Activated gamma-delta T cell (primary cell): Measurements from ENCODE around the gene PIP5K1C.

Source experiments
- DNase-seq: peaks from one replicate; lab custom pipeline; 2025; lab: John Stamatoyannopoulos, UW

The PIP5K1C gene

DNA sequence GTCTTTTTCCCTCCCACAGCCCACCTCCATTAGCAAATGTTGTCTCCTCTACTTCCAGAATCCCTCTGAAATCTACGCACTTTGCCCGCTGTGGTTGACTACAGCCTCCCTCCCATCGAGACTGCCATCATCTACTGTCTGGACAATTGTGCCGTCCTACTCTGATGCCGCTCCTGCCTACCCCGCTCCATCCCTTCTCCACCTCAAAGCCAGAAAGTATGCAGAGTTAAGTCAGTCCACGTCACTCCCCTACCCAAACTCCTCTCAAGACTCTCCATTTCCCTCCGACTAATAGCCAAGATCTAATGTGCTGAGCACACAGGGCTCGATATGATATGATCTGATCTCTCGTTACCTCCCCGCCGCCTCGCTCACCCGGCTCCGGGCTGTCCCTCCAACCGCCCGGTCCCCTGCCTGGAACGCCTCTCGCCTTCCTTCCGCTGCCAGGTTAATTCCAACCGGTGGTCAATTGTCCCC is 74.2 kb downstream of the PIP5K1C start:
- no peak for DNase-seq

DNA sequence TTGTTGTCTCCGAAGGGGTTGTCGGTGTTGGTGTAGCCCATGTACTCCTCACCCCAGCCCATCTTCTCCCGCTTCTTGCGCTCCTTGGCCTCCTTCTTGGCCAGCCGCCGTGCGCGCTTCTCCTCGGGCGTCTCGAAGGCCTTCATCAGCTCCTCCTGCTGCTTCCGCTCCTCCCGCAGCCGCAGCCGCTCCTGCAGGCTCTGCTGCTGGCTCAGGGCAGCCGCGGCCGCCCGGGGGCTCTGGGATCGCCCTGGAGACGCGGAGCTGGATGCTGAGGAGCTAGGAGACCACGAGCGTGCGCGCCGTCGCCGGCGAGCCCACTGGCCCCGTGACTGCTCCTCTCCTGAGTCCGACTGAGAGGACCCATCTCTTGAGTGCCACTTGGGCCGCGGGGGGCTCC is 76.6 kb downstream of the PIP5K1C start:
- no peak for DNase-seq

- no peak for DNase-seq
These were observed 78.0 kb downstream of the PIP5K1C start for GRCh38 chr19:3622224-3622623.

DNA sequence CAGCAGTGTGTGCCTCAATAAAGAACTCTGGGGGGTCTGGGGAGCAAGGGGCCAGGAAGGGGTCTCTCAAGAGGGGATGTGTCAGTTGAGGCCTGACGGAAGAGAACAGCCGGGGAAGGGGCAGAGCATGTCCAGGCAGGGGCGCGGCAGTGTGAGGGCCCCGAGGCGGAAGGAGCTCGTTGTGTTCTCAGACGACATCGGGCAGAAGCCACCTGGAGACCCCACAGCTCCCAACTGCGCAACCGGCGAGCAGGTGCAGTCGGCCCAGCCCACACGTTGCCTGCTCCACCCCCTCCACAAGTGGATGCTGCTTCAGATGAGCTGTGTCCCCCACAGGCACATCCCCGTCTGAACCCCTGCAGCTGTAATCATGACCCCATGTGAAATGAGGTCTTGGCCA is 78.6 kb downstream of the PIP5K1C start:
- DNase-seq, result no peak

- no peak for DNase-seq
These were observed 79.3 kb downstream of the PIP5K1C start for GRCh38 chr19:3620817-3621547.

DNA sequence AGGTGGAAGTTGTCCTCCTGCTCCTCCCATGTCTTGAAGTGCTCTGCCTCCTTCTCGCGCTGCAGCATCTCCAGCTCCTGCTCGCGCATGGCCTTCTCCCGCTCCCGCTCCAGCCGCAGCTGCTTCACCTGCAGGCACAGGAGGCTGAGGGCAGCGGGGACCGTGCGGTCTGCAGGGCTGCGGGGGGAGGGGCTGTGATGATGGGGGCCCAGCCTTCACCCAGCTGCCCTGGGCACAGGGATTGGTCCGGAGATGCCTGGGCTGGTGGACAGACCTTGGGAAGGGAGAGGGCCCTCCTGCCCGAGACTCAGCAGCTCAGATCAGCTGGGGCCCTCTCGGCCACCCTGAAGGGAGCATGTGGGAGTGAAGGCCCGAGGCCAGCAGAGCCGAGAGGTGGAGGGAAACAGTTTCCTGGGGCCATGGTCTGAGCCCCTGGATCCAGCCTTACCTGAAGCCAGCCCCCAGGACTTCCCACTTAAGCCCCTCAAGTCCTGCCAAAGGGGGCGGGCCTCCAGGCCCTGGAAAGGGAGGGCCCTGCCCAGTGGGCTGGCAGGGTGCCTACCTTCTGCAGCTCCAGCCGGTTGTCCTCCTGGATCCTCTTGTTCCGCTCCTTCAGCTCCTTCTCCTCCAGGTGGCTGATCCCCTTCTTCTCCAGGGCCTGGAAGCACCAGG is 80.0 kb downstream of the PIP5K1C start:
- no peak for DNase-seq

GRCh38 chr19:3619631-3620012 is 80.6 kb downstream of the PIP5K1C start:
- DNase-seq, result no peak

- no peak for DNase-seq
These were observed 81.2 kb downstream of the PIP5K1C start for GRCh38 chr19:3618811-3619630.

DNA sequence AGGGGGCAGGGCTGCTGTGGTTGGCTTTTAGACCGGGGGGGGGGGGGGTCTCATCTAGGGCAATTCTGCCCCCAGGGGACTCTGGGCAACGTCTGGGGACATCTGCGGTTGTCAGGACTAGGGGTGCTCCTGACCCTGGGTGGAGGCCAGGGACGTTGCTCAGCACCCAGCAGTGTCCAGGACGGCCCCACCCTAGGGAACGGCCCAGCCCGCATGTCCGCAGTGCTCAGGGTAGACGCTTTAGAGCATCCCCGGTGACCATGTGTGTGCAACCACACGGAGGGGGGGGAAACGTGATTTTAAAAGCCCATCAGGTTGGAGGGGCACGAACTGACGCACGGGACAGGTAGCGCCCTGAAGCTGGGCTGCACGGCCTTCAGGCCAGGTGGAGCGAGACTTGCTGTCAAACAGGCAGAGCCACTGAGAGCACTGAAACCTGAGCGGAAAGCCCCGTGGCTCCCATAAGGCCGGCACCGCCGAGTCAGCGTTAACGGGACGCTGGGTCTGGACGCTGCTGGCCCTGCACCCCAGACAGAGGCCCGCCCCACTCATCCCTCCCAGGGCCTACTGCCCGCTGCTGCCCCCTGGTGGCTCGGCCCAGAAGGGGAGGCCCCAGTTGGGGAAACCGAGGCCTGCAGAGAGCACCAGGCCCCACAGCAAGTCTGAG is 82.0 kb downstream of the PIP5K1C start:
- no peak for DNase-seq

GRCh38 chr19:3617463-3617862 is 82.8 kb downstream of the PIP5K1C start:
- no peak for DNase-seq

DNA sequence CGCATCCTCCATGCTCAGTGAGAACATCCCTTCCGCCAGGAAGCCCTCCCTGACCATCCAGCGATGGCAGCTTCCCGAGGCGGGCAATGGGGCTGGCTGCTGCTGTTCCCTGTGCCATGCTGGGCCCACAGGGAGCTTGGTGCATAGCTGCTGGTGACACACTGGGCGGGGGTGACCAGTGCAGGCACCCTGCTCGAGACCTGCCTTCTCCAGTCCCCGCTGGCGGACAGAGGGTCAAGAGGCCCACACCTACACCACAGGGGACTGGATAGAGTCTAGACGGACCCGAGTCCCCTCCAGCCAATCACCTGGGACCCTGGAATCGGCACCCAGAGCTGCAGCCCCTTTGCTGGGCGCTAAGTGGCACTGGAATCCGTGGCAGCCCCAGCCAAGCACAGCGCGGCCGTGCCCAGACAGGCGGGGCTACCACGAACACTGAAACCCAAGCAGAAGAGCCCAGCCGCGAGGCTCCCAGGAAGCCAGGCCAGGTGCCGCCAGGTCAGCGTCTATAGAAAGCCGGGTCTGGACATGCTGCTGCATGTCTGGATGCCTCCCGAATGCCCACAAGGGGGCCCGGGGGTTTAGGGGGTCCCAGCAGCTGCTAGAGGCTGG is 84.6 kb downstream of the PIP5K1C start:
- DNase-seq, result no peak

DNA sequence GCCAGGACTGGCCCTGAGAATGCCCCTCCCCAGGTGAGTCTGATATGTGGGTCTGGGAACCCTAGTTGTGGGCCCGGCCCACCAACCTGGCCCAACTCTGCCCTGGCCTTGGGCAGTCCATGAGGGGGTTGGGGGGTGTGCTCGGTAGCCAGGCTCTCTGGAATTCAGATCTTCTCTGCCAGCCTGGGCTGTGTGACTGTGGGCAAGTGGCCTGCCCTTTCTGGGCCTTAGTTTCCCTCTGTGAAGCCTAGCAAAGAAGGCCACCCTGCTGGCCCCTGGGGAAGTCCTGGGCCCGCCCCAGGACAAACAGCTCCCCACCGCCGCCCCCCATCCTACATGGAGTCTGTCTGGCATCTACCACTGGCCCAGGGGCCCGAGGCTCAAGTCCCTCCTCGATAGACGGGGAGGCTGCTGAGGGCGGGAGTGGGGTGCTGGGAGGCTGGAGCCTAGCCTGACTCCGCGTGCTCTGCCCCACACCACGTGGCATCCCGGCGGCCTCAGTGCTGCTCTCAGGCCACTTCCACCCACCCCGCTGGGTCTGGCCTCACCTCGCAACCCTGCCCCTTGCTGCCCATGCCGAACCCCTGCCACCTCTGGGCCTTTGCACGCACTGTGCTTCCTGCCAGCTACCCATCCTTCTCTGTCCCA is 85.3 kb downstream of the PIP5K1C start:
- DNase-seq, result no peak

DNA sequence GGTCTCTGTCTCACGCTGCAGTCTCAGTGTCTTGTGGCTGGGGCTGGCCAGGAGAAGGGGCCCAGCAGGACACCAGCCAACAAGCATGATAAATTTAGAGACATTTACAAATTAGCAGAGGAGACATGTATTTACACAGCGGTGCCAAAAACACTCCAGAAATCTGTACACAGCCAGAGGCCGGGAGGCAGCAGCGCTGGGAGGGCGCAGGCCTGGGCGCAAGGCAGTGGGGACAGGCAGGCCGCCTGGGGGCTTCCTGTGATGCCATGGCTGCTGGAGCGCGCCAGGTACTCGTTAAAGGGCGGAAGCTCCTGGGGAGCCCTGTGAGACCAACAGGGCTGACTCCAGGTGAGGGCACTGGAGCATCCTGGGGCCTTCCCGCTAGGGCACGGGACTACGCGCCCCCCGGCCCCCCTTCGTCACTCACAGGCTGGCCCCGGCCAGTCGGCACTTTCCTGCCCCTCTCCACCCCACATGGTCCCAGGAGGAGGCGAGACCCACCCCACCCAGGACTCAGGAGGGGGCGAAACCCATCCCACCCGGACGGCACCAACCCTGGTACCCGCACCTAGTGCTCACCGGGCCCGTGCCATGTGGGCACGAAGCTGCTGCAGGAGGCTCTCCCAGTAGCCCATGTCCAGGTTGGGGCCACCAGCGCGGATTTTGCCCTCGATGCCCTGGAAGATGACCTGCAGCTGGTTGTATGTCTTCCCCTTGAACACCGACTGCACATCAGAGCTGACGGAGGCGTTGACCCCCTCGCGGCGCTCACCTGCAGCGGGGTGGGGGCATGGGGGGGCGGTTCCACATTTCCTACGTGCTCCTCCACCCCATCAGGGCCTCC is 86.2 kb downstream of the PIP5K1C start:
- no peak for DNase-seq

- no peak for DNase-seq
These were observed 87.1 kb downstream of the PIP5K1C start for GRCh38 chr19:3612901-3613741.

DNA sequence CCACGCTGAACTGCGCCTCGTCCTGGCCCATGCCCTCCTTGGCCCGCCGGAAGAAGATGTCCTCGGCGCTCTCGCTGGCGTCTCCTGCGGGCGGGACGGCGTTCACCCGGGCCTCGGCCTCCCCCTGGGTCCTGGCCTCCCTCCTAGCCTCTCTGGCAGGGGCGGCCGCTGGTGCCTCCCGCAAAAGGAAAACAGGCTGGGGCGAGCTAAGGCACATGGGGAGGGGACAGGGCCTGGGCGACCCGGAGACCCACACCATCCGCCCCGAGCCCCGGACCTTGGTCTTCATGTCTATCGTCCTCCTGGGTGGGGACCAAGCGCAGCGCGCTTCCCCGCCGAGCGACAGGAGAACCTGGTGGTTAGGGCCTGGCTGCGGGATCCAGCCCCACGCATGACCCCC is 87.9 kb downstream of the PIP5K1C start:
- DNase-seq, result no peak

GRCh38 chr19:3611841-3612240 is 88.4 kb downstream of the PIP5K1C start:
- DNase-seq, result no peak

GRCh38 chr19:3610745-3611717 is 89.2 kb downstream of the PIP5K1C start:
- DNase-seq, result no peak
